HepG2 (cell line): ENCODE results near the gene SHC1. TPM values are rescaled to one million over a fixed set of nuclear protein-coding genes. Genes with fewer than 3 reads are reported as not detected.
A peak's percentile ranks its signal among the peaks of the same experiment; 100 is the strongest.

Experiments used
- AHR ChIP-seq: IDR thresholded peaks from 2 replicates; pipeline ENCODE4 v1.6.1; 2018; ENCODE audit warnings: missing genetic modification reagents, missing compliant biosample characterization
- CREM ChIP-seq, 2 experiments: sonication (generic) in 1 of 2; formaldehyde crosslinking in 1 of 2; IDR thresholded peaks; 2 replicates each; pipeline versions ENCODE4 v1.4.0 to v1.6.1; 2016 to 2020; ENCODE audit warnings: antibody characterized with exemption in 1 of 2, mild to moderate bottlenecking in 1 of 2, missing genetic modification reagents in 1 of 2
- FOSL2 ChIP-seq: sonication (generic); formaldehyde crosslinking; IDR thresholded peaks from 2 replicates; pipeline ENCODE4 v1.4.0; 2020; ENCODE audit warnings: missing genetic modification reagents
- GLI4 ChIP-seq: sonication (generic); formaldehyde crosslinking; IDR thresholded peaks from 2 replicates; pipeline ENCODE4 v1.5.1; 2020; ENCODE audit warnings: missing genetic modification reagents, mild to moderate bottlenecking, moderate library complexity, borderline replicate concordance
- JARID2 ChIP-seq: sonication (generic); formaldehyde crosslinking; IDR thresholded peaks from 2 replicates; pipeline ENCODE4 v1.8.1; 2023; ENCODE audit warnings: missing genetic modification reagents, inconsistent platforms; ENCODE audit not compliant: insufficient replicate concordance
- KDM4B ChIP-seq: sonication (generic); formaldehyde crosslinking; IDR thresholded peaks from 2 replicates; pipeline ENCODE4 v1.4.0; 2020; ENCODE audit warnings: missing genetic modification reagents
- MAF1 ChIP-seq: sonication (generic); formaldehyde crosslinking; IDR thresholded peaks from 2 replicates; pipeline ENCODE4 v1.5.0; 2020; ENCODE audit warnings: missing genetic modification reagents, borderline replicate concordance
- MBNL3 ChIP-seq: fragments of 250-450 bp; sonication (Bioruptor Pico); conservative IDR thresholded peaks from 2 replicates; pipeline ENCODE4 v1.8.0; 2022; ENCODE audit warnings: mild to moderate bottlenecking, inconsistent platforms
- NCOA5 ChIP-seq: sonication (generic); formaldehyde crosslinking; IDR thresholded peaks from 2 replicates; pipeline ENCODE4 v1.4.0; 2020; ENCODE audit warnings: missing genetic modification reagents
- POLR2G ChIP-seq: fragments of 200-400 bp; formaldehyde crosslinking; IDR thresholded peaks from 2 replicates; pipeline ENCODE4 v1.6.1; 2018; ENCODE audit warnings: mild to moderate bottlenecking, low read depth, low read length, moderate library complexity
- SIN3B ChIP-seq: fragments of 150-350 bp; IDR thresholded peaks from 2 replicates; pipeline ENCODE4 v1.6.1; 2014; ENCODE audit warnings: low read length
- SNAI1 ChIP-seq: sonication (generic); formaldehyde crosslinking; IDR thresholded peaks from 2 replicates; pipeline ENCODE4 v1.5.0; 2020; ENCODE audit warnings: mild to moderate bottlenecking, missing genetic modification reagents, borderline replicate concordance
- ZNF274 ChIP-seq: sonication (generic); formaldehyde crosslinking; IDR thresholded peaks from 2 replicates; pipeline ENCODE4 v1.5.1; 2020; ENCODE audit warnings: mild to moderate bottlenecking, missing genetic modification reagents
- ZNF567 ChIP-seq: sonication (generic); formaldehyde crosslinking; IDR thresholded peaks from 2 replicates; pipeline ENCODE4 v1.8.1; 2023; ENCODE audit warnings: mild to moderate bottlenecking, missing genetic modification reagents, borderline replicate concordance
- ZNF644 ChIP-seq: IDR thresholded peaks from 2 replicates; pipeline ENCODE4 v1.6.1; 2016; ENCODE audit warnings: low read depth
- ZNF672 ChIP-seq: sonication (generic); formaldehyde crosslinking; IDR thresholded peaks from 2 replicates; pipeline ENCODE4 v1.8.1; 2022; ENCODE audit warnings: missing genetic modification reagents
- ZNF766 ChIP-seq: sonication (generic); formaldehyde crosslinking; IDR thresholded peaks from 2 replicates; pipeline ENCODE4 v1.5.0; 2020; ENCODE audit warnings: missing genetic modification reagents, borderline replicate concordance
- ZNF841 ChIP-seq: sonication (generic); formaldehyde crosslinking; IDR thresholded peaks from 2 replicates; pipeline ENCODE4 v1.8.1; 2023; ENCODE audit warnings: missing genetic modification reagents, borderline replicate concordance
- polyA plus RNA-seq, 8 experiments: library from polyadenylated mRNA; depleted of rRNA in 3 of 8; stranded (reverse) in 7 of 8; unstranded in 1 of 8; fragments of >200 nt; fragmentation: Illumina TruSeq in 4 of 8; extraction: Trizol in 4 of 8; gene quantifications; 2 replicates each; pipeline versions ENCODE4 v1.2.1 to v1.2.3, GENCODE V29; 2011 to 2016; ENCODE audit warnings: low read depth in 4 of 8, missing spikeins in 1 of 8, mixed read lengths in 1 of 8; ENCODE audit not compliant: insufficient read depth in 1 of 8
- total RNA-seq, 5 experiments: library from RNA; depleted of rRNA; stranded (reverse); fragments of >200 nt; fragmentation: Illumina TruSeq; extraction: Trizol; gene quantifications; 2 replicates each; pipeline ENCODE4 v1.2.3, GENCODE V29; 2016; ENCODE audit warnings: low read depth in 1 of 5
- TF ChIP-seq, protein P1 (sequence below): sonication (generic); formaldehyde crosslinking; IDR thresholded peaks from 2 replicates; pipeline ENCODE4 v1.5.0; 2020; ENCODE audit warnings: mild to moderate bottlenecking, missing genetic modification reagents, moderate library complexity
- TF ChIP-seq, protein P2 (sequence below): fragments of 450-650 bp; IDR thresholded peaks from 2 replicates; pipeline ENCODE4 v1.6.1; 2017
- TF ChIP-seq, protein P3 (sequence below): sonication (generic); formaldehyde crosslinking; IDR thresholded peaks from 2 replicates; pipeline ENCODE4 v1.5.0; 2020; ENCODE audit warnings: missing genetic modification reagents
- TF ChIP-seq, protein P4 (sequence below): IDR thresholded peaks from 2 replicates; pipeline ENCODE4 v1.6.1; 2012; ENCODE audit warnings: low read depth, low read length, improper control_type of control experiment
- TF ChIP-seq, protein P5 (sequence below): sonication (generic); formaldehyde crosslinking; IDR thresholded peaks from 2 replicates; pipeline ENCODE4 v1.4.0; 2020; ENCODE audit warnings: low read depth, mild to moderate bottlenecking, missing genetic modification reagents

SHC1 gene
- total and polyA plus RNA-seq, 2 of the 13 experiments (the other 11 are each of a cell fraction or from before 2014, with no cell fraction given): 52.0 to 137 TPM

DNA sequence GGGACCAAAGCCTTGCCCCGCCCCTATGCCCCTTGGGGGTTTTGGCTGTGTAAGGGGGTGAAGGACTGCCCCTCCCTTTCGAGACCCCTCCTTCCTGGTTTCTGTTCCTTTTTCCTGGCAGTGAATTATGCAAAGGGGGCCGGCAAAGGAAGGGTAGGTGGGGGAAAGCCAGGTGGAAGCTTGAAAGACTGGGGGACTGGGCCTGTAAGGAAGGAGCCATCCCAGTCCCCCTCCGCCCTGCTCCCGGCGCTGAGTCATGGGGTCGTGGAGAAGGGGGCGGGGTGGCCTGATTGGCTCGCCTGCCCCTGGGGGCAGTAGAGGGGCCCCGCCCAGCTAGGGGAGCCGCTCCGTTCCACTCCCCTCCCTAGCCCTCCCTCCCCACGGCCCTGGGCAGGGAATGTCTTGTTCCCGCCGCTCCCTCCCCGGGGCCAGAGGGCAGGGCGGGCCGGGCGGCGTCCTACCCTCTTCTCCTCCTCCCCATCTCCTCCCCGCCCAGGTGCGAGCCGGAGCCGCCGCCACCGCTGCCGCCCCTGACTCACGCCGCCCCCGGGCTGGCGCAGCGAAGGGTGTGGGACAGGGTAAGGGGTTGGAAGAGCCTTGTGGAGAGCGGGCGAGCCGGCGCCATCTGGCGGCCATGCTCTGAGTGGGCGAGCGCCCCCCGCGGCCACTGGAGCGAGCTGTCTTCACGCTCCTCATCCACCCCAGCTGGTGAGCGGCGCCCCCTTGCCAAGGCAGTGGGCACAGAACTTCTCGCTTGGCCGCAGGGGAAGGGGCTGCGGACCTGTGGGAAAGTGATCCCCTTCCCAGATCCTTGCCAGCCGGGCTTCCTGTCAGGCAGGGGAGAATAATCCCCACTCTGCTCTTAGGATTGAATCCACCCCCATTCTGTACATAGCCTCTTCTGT is 46.7 kb upstream of the SHC1 start (continued):
- peak; percentile 72; the same call in 1 of the 2 replicates for TF ChIP-seq ZNF766 (CRISPR knock-in tag)
- TF ChIP-seq, protein P1, sequence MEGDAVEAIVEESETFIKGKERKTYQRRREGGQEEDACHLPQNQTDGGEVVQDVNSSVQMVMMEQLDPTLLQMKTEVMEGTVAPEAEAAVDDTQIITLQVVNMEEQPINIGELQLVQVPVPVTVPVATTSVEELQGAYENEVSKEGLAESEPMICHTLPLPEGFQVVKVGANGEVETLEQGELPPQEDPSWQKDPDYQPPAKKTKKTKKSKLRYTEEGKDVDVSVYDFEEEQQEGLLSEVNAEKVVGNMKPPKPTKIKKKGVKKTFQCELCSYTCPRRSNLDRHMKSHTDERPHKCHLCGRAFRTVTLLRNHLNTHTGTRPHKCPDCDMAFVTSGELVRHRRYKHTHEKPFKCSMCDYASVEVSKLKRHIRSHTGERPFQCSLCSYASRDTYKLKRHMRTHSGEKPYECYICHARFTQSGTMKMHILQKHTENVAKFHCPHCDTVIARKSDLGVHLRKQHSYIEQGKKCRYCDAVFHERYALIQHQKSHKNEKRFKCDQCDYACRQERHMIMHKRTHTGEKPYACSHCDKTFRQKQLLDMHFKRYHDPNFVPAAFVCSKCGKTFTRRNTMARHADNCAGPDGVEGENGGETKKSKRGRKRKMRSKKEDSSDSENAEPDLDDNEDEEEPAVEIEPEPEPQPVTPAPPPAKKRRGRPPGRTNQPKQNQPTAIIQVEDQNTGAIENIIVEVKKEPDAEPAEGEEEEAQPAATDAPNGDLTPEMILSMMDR (CRISPR knock-in tag): peak; percentile 99
- TF ChIP-seq JARID2 (CRISPR knock-in tag): peak; percentile 73
- TF ChIP-seq NCOA5 (CRISPR knock-in tag): no peak
- TF ChIP-seq FOSL2: peak; percentile 83
- no peak for TF ChIP-seq GLI4
- 0 out of 2 replicates have a peak, but pooled peaks have one; percentile 12 for TF ChIP-seq ZNF644
- no peak for TF ChIP-seq ZNF567 (CRISPR knock-in tag)
- TF ChIP-seq CREM (IDR thresholded peaks at IDR 0.05): no peak
- no peak for TF ChIP-seq CREM (CRISPR knock-in tag; IDR thresholded peaks at IDR 0.05)
- TF ChIP-seq POLR2G: peak; percentile 58
- TF ChIP-seq AHR (CRISPR knock-in tag): no peak; the same call in 1 of the 2 replicates
- no peak for TF ChIP-seq ZNF841
- TF ChIP-seq SIN3B: no peak
- TF ChIP-seq, protein P2, sequence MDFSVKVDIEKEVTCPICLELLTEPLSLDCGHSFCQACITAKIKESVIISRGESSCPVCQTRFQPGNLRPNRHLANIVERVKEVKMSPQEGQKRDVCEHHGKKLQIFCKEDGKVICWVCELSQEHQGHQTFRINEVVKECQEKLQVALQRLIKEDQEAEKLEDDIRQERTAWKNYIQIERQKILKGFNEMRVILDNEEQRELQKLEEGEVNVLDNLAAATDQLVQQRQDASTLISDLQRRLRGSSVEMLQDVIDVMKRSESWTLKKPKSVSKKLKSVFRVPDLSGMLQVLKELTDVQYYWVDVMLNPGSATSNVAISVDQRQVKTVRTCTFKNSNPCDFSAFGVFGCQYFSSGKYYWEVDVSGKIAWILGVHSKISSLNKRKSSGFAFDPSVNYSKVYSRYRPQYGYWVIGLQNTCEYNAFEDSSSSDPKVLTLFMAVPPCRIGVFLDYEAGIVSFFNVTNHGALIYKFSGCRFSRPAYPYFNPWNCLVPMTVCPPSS: no peak
- TF ChIP-seq, protein P3, sequence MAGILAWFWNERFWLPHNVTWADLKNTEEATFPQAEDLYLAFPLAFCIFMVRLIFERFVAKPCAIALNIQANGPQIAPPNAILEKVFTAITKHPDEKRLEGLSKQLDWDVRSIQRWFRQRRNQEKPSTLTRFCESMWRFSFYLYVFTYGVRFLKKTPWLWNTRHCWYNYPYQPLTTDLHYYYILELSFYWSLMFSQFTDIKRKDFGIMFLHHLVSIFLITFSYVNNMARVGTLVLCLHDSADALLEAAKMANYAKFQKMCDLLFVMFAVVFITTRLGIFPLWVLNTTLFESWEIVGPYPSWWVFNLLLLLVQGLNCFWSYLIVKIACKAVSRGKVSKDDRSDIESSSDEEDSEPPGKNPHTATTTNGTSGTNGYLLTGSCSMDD (CRISPR knock-in tag): no peak
- 0 out of 2 replicates have a peak, but pooled peaks have one; percentile 22 for TF ChIP-seq SNAI1
- TF ChIP-seq KDM4B (CRISPR knock-in tag): peak; percentile 88; the same call in 1 of the 2 replicates
- no peak for TF ChIP-seq MBNL3
- peak; percentile 55; the same call in 1 of the 2 replicates for TF ChIP-seq MAF1 (CRISPR knock-in tag)
- TF ChIP-seq ZNF672: no peak
- TF ChIP-seq, protein P4, sequence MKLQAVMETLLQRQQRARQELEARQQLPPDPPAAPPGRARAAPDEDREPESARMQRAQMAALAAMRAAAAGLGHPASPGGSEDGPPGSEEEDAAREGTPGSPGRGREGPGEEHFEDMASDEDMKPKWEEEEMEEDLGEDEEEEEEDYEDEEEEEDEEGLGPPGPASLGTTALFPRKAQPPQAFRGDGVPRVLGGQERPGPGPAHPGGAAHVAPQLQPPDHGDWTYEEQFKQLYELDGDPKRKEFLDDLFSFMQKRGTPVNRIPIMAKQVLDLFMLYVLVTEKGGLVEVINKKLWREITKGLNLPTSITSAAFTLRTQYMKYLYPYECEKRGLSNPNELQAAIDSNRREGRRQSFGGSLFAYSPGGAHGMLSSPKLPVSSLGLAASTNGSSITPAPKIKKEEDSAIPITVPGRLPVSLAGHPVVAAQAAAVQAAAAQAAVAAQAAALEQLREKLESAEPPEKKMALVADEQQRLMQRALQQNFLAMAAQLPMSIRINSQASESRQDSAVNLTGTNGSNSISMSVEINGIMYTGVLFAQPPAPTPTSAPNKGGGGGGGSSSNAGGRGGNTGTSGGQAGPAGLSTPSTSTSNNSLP: no peak
- TF ChIP-seq, protein P5, sequence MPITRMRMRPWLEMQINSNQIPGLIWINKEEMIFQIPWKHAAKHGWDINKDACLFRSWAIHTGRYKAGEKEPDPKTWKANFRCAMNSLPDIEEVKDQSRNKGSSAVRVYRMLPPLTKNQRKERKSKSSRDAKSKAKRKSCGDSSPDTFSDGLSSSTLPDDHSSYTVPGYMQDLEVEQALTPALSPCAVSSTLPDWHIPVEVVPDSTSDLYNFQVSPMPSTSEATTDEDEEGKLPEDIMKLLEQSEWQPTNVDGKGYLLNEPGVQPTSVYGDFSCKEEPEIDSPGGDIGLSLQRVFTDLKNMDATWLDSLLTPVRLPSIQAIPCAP (CRISPR knock-in tag): no peak
- peak; percentile 90 for TF ChIP-seq ZNF274 (CRISPR knock-in tag)
